NCI-H128 (cell line): ENCODE measurements around the gene ZNF101.

Experiments
- DNase-seq: peaks from one replicate; lab custom pipeline; 2025; ENCODE audit not compliant: unreplicated experiment; lab: John Stamatoyannopoulos, UW

Gene ZNF101

GRCh38 chr19:19668230-19669012 is at the start of gene ZNF101:
Gene ZNF101 (plus strand): TSS chr19:19668839. CDS start chr19:19668964, 125 bp downstream.
- peak; percentile 95 for DNase-seq

- DNase-seq: no peak
These were observed 49.3 kb upstream of the ZNF101 start for GRCh38 chr19:19619181-19619848.

- no peak for DNase-seq
These were observed 48.8 kb upstream of the ZNF101 start for GRCh38 chr19:19619849-19620210.

- DNase-seq: no peak
These were observed 45.3 kb upstream of the ZNF101 start for GRCh38 chr19:19623383-19623782.

GRCh38 chr19:19624032-19624570 is 44.5 kb upstream of the ZNF101 start:
- no peak for DNase-seq

- DNase-seq: no peak
These were observed 41.8 kb upstream of the ZNF101 start for GRCh38 chr19:19626516-19627472.

GRCh38 chr19:19627621-19628500 is 40.8 kb upstream of the ZNF101 start, which contains the start of gene LPAR2:
Gene LPAR2 (minus strand): TSS chr19:19628220. CDS start chr19:19627275, 945 bp downstream.
- DNase-seq: peak; percentile 14

- peak; percentile 11 for DNase-seq
These were observed 40.0 kb upstream of the ZNF101 start for GRCh38 chr19:19628501-19629134.

- no peak for DNase-seq
These were observed 38.6 kb upstream of the ZNF101 start for GRCh38 chr19:19630062-19630414.

GRCh38 chr19:19630426-19630825 is 38.2 kb upstream of the ZNF101 start:
- no peak for DNase-seq

- DNase-seq: no peak
These were observed 37.3 kb upstream of the ZNF101 start for GRCh38 chr19:19631346-19631745.

- no peak for DNase-seq
These were observed 36.0 kb upstream of the ZNF101 start for GRCh38 chr19:19632661-19633060.

- no peak for DNase-seq
These were observed 34.7 kb upstream of the ZNF101 start for GRCh38 chr19:19633711-19634515.

- no peak for DNase-seq
These were observed 33.9 kb upstream of the ZNF101 start for GRCh38 chr19:19634516-19635312.

- no peak for DNase-seq
These were observed 33.3 kb upstream of the ZNF101 start for GRCh38 chr19:19635313-19635702.

GRCh38 chr19:19636573-19637185 is 32.0 kb upstream of the ZNF101 start:
- DNase-seq: no peak

GRCh38 chr19:19637186-19637522 is 31.5 kb upstream of the ZNF101 start:
- DNase-seq: no peak
